Kidney capillary endothelial cell (primary cell): Measurements from ENCODE around the gene FGF12.

Experiments
- DNase-seq: peaks from one replicate; pipeline ENCODE4 v3.0.0-alpha.2; 2018; ENCODE audit warnings: low spot score

Gene FGF12

DNA sequence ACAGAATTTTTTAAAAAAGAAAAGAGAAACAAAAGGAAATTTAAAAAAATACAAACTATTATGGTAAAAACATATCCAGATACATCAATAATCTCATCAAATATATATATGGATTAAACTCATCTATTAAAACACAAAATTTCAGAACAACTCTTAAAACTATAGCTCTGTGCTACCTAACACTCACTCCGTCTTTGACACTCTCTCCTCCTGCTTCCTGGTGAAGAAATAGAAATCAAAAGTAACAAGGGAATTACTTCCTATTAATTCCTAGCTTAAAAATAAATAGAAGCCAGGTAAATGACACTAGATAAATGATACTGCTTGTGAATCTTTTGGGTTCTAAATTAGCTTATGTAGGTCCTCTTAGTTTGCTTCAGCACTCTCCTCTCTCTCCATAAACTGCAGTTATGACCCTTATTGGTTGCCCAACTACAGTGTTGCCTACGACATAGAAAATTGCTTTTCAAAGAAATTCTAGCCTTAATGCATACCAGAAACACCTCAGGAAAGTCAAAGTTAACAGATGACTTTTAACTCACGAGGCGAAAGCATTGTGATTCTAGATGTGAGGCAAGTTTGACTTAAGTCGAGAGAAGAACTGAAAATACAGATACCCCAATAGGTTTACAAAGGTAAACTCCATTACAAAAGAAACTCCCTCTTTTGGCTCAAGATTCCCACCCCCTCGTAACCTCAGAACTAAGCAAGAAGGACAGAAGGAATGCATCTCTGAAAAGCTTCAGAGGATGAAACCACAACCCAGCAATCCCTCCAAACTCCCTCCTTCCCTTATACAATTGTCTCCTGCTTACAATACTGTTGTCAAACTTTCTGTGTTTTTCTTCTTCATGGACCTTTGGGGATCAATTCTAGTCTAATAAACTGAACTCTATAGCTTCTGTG is 394.7 kb downstream of the FGF12 start:
- DNase-seq, result no peak

DNA sequence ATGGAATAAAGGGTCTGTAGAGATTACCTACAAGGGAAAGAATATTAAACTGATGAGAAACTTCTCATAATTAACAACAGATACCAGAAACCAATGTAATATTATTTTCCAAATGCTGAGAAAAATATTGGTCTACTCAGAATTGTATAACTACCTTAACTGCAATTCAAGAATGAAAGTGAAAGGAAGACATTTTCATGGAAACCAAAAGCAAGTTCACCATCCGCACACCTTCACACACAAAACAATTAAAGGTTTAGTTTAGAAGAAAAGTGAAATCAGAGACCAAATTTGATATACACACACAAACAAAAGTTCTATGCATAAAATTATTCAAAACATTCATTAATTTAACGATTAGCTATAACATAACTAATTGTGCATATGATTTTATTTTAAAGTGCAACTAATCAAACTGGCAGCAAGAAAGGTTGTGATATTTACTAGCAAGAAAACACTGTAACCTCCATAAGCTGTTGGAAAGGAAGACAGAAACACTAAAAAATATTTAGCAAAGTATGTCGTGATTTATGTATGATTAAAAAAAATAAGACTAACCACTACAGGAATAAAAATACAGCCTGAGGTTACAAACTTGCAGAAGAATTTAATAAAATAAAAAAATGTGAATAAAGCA is 395.5 kb downstream of the FGF12 start:
- no peak for DNase-seq

DNA sequence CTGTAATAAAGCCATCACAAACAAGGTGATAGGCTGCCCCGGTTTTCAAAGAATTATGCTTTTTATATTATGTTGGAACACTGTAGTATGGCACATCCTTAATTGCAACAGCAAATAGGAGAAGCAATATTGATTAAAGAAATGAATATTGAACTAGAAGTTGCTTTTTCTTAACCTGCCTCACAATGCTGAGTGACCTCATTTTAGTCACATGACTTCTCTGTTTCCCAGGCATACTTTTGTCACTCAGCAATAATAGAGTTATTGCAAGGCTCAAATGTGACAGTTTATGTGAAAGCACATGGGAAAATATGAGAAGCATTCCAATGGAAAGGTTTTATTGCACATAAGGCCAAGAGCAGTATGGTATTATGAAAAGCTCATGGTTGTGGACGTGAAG is 400.7 kb downstream of the FGF12 start:
- no peak for DNase-seq

DNA sequence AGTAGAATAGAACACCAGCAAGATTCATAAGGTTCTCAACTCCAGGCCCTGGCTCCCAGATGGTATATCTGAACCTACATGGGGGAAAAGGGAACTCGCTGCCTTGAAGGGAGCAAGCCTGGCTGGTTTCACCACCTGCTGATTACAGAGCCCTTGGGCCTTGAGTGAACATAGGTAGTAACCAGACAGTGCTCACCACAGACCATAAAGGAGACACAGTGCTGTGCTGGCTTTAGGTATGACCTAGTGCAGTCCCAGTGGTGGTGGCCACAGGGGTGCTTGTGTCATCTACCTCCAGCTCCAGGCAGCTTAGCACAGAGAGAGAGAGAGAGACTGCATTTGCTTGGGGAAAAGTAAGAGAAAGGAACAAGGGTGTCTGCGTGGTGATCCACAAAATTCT is 409.8 kb downstream of the FGF12 start:
- DNase-seq, result no peak

DNA sequence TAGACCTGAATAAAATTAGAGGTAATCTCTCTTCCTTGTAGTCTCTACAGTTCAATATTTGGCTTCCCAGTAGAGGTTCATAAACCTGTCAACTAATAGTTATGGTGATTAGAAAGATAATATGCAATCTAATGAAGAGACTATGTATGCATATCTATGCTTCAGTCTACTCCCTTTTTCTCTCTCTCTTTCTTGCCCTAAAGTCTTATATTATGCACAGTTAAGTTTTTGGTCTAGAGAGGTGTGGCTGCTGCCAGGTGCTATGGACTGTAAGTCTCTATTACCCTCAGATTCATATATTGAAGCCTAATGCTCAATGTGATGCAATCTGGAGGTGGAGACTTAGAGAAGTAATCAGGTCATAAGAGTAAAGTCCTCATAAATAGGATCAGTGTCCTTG is 413.7 kb downstream of the FGF12 start:
- DNase-seq, result no peak

DNA sequence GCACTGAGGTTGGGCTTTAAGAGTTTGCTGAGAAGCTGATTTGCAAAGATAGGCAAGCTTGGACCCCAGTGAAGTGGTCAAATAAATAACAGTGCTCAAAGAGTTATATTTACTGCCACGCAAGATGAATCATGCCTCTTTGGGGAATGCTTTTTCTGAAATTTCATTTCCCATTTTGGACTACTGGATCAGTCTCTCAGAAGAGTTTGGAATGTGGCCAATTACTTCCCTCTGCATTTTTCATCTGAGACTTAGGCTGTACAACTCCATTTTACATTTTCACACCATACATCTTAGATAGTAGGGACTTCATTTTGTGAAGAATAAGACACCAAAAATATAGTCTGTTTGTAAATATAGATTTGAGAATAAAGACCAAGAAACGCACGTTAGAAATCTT is 419.7 kb downstream of the FGF12 start:
- DNase-seq, result no peak

DNA sequence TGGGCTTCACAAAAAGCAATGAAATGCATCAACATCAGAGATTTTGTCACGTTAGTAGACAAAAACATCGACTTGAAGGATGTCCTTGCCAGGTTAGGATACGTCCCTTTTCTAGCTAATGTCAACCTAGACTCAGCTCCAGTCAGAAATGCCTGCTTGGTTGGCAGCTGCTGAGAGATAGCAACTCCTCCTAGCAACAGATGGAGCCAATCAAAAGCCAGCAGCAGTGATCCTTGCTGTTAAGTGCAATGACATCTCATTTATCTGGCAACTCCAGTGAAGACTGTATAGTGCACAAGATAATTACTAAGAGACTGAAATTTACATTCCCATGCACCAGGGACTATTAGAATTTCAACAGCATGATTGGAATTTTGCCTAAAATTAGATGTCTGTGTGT is 424.1 kb downstream of the FGF12 start:
- no peak for DNase-seq

DNA sequence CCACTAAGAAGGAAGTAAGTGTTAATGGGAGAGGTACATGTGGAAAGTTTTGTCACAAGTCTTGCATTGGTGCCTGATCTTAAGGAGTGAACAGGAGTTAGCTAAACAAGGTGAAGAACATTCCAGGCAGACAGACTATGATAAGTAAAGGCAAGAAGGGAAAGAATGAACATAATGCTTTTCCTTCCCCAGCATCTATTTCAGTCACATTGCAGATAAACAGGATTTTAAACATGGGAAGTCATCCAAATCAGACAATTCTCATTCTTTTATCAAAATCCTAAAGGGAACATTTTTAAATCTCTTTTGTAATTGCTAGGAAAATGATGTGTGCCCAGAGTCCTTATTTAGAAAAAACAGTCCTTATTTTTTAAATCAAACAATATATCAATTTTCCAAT is 424.6 kb downstream of the FGF12 start:
- DNase-seq, result no peak

DNA sequence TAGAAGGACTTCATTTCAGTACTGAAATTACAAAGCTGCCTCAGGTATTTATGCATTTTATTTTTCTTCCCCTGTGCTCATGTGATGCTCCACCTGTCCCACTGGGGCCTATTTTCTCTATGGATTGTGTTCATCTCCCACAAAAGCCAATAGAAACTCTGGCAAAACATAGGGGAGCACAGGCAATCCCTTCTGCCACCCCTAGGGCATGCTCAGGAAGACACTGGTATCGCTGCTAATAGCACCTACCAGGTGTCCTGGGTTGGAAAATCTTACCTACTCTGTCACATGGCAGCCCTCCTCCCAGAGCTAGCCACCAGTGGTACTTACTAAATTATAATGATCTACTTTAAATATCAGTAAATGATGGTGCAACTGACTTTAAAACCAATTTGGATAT is 427.4 kb downstream of the FGF12 start:
- DNase-seq, result no peak

DNA sequence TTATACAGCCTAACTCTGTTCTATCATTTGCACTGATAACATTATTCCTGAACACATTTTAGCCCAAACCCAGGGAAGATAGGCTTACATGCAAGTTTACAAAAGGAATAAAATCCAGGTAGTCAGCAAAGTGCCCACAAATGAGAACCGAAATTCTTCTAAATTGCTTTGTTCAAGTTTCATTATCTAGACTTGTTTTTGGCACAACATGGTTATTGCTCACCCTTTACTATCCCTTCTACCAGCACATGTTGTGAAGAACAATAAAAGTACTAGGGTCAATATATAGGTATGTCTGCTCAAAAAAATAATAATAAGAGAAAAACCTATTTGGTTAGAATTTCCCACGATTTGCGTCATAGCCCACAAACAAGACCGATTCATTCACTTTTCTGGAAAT is 430.5 kb downstream of the FGF12 start:
- DNase-seq, result no peak

DNA sequence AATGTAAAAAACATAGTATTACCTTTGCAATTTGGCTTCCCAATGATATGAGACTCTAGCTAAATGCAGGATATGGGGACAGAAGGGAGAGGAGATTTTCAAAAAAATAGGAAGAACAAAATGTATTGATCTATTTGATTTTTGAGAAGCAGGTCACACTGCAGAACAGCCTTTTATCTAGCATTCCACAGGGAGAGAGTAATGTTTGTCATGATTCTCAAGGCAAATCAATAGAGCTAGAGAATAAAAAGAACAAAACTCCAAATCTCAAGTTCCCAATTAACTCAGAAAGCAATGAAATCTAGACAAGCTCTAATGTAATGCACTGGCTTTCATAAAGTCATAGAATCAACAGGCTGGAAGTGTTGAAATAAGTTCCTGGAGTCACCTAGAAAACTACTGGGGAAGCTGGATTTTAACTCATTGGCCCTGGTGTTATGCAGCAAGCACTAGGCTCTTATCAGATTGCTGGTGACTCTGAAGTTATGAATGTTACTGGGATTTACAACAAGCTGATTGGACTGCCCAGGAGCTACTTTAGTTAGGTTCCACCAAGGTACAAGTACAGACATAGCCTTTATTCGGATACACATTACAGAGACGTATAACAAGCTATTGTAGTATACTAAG is 442.8 kb downstream of the FGF12 start:
- DNase-seq, result no peak

DNA sequence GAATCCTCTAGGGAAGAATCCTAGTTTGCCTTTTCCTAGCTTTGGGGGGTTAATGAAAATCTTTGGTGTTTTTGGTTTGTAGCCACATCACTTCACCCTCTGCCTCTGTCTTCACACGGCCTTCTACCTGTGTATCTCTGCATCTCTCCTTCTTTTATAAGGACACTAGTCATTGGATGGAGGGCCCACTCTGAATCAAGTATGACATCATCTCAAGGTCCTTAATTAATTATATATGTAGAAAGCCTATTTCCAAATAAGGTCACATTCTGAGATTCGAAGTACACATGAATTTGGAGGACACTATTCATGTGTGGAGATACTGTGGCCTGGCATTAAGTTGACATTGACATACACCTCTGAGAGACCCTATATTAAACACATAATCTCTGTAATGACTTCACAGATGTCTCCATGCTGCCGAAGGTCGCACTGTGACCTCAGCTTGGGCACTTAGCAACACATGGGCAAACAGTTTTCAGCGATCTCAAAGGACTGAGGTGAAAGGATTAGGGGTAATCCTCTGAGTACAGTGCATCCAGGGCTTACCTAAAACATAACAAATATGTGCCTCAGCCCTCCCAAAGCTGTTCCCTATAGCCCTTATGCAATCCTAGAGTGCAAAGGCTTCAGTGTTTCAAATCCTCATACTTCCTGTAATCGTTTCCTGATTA is 446.0 kb downstream of the FGF12 start:
- no peak for DNase-seq

DNA sequence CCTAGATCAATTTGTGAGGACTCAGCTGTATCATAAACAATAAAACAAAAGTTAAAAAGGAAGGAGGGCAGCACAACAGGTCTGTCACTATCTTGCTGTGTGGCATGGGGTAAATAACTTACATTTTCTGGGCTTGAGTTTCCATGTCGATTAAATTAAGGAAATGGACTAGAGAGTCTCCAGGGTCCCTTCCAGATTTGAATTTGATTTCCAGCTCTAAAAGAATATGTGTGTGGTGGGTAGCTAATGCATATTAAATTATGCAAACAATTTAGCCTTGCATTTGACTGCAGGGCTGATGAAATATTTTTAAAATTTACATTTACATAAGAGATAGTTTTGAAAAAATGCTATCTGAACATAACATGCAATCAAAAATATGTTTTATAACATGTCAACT is 447.7 kb downstream of the FGF12 start:
- no peak for DNase-seq

DNA sequence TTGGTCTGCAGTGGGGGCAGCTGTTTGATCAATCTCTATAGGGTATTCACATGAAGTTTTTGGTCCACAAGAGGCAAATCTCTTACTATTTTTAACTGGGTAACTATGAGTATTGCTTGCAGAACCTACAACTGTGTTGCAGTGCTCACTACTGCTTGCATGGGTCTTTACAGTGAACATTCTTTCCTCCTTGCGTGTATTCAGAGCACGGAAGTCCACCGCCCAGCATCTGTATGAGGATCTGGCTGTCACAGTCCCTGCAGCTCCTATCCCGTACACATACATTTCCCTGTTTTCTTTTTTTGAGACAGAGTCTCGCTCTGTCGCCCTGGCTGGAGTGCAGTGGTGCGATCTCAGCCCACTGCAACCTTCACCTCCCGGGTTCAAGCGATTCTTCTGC is 449.9 kb downstream of the FGF12 start:
- DNase-seq, result no peak

DNA sequence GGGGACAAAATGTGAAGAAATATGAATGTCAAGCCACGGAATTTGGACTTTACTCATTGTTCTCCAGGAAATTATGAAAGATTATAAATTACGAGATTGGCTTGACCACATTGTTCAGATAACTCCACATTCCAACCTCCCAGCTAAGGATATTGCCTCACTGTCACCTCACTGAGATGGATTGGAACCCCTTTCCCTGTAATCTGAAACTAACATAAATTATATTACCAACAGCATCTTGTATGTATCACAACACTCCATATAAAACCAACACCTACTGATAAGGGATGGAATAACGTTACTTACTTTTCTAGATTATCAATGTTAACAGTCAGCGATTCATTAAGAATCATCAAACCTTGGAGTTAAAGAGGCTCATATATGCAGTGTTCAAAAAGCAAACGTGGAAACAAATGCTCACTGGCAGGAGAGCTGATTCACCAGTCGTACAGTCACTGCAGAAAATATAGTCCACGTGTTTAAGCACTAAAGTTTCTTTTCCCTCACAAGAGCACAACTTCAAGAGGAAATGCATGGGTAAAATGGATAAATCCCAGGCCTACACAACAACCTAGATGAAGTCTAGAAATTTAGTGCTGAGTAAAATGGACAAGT is 451.5 kb downstream of the FGF12 start:
- DNase-seq, result no peak

DNA sequence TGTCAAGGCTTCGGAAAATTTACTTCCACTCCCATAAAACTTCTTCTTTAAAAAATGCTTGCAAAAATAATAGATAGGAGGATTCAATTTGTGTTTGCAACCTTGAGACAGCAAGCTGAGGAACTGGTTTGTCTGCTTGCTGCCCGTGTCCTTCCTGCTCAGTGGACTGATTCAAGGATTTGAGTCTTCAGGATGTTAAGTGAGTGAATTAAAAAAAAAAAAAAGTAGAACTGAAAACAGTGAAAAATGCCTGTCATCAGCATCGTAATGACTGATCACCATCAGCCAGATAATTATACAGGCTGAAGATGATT is 453.7 kb downstream of the FGF12 start:
- DNase-seq, result no peak

DNA sequence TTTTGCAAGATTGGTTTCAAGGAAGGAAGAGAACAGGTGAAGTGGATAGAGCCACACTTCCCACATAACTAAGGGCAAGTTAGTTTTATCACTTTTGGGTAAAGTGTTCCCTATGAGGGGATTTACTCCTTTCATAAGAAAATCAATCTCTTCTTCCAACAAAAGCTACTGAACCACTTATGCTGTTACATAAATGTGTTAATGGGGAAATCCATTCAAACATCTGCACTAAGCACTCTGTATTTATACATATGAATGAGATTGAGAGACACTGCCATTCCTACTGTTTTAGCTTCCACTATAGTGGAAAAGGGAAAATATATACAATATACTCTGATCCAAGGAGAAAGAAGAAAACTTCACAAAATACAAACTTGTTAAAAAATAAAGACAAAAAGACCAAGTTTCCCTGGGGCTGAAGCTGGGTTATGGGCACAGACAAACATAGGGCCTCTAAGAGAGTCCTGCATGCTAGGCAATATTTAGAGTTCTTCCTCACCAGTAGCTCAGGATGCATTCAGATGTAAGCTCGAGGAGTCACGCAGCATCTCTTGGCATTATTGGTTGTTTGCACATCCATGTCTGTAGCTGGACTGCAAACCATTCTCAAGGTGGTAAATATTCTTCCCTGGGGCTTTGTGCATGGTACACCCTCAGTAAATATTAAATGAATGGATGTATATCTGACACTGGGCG is 454.2 kb downstream of the FGF12 start:
- no peak for DNase-seq

DNA sequence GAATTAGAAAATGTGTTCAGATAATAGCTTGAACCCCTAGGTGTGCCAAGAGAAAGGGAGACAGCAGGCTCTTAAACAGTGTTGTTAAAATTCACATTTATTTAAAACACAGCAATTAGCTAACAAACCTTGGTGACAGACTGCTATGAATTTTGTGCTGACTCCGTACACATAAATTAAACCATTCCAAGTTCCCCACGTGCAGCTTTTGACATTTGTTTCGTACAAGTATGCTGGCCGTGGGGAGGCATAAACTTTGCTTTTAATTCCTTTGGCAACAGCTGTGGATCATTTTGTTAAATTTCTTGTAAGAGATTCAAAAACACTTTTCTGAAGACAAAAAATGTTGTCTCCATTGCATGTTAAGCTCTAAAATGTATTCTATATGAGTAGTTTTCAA is 465.3 kb downstream of the FGF12 start:
- DNase-seq, result no peak

DNA sequence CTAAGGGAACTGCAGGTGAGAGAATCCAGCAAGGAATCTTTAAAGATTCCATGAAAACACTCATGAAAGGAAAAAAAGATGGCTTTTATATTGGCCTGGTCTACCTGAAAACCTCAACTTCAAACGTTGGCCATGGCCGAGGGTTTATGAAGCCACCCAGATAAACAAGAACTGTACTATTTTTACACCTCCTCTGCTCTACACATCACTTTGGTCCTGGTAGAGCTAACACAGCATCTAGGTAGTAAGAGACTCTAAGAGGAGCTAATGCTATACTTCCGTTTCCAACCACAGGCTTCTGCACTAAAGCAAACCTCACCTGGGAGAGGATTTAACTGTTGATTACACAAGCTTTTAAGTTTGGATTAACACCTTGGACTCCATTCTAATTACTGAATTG is 466.2 kb downstream of the FGF12 start:
- no peak for DNase-seq

DNA sequence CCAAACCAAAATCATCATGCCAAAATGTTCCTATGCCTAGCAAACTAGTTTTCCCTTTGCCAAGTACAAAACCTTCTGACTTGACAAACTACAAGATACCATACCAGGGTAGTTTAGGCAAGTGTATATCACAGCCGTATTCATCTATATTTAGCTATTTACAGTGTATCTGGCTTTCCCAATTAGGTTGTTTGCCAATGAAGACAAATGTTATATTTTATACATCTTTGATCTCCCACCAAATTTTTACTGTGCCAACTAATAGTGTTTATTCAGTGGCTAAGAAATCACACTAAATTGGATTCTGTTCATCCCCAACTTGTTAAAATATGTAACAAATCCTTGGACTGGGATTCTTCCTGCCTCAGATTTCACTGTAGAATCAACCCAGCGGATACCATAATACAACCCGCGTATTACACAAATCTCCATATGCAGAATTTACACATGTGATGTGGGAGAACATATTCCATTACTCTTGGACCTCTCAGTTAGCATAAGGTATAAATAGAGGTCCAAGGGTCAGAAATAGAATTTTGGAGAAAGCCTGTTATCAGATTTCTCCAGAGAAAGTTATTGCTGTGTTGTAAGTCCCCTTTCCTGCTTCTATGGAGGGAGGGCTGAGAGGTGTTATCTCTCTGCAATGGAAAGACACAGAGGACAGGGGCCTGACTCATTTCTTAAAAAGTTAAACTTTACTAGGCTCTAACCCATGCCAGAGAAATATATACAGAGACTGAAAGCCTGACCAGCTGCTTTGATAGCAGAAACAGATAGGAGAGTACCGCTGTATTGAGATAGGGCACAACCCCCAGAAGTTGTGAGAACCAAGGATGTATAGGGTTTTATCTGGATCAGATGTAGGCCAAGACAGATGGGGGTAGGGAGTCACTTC is 467.0 kb downstream of the FGF12 start:
- no peak for DNase-seq

DNA sequence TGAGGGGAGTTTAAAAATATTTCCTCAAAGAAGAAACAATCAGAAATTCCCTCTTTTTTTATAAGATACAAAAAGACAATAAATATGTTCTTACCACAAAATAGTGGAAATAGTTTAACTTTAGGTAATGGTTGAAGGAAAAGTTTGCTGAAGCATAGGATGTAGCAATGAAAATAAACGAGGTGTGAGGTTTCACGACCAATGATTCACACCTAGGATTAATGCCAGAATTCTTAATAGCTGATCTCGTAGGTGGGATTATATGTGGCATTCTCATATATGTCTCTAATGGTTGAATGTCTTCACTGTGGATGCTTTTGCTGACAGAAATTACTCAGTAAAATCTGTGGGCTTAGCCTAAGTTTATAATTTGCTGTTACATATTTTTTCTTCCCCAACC is 467.7 kb downstream of the FGF12 start:
- no peak for DNase-seq
